ENCODE results near the gene DOCK8.

GRCh38 chr9:250039-250438 is 35.4 kb downstream of the DOCK8 start:
- TF ChIP-seq EZH2 (IDR thresholded peaks at IDR 0.05; ENCODE audit: insufficient read depth, poor library complexity, severe bottlenecking) (no peak), EZH2phosphoT487 (IDR thresholded peaks at IDR 0.05; ENCODE audit: insufficient read depth, low read depth) (no peak)

All from GM23248 (cell line).